A673 (cell line): ENCODE results near the gene GNGT2. TPM values are rescaled to one million over a fixed set of nuclear protein-coding genes. Genes with fewer than 3 reads are reported as not detected.

ENCODE experiments used
- BruUV-seq: library from RNA; stranded (reverse); fragments of 400-500 nt; replicated peaks from 2 replicates; lab custom pipeline; 2021; lab: Mats Ljungman, UMichigan
- CTCF ChIA-PET: fragments of 300-600 bp; sonication (Branson Sonifier 250); formaldehyde crosslinking; loops from one replicate; lab custom pipeline; 2022; ENCODE audit warnings: antibody characterized with exemption; lab: Charles Lee
- POLR2A ChIA-PET: fragments of 300-600 bp; sonication (Branson Sonifier 250); formaldehyde crosslinking; loops from one replicate; lab custom pipeline; 2022; ENCODE audit warnings: antibody characterized with exemption; ENCODE audit not compliant: low non-redundant PET; lab: Charles Lee
- DNase-seq: peaks from one replicate; pipeline ENCODE4 v3.0.0-alpha.2; 2015; ENCODE audit warnings: low spot score
- H3K27ac ChIP-seq: fragments of 200-600 bp; sonication (generic); 2 replicates; pipeline ENCODE4 v1.5.1; 2016; ENCODE audit warnings: mixed run types, low read depth, mild to moderate bottlenecking, mixed read lengths, antibody characterized with exemption, low read length; ENCODE audit not compliant: poor library complexity, severe bottlenecking
- H3K27me3 ChIP-seq: fragments of 200-600 bp; sonication (generic); replicated peaks from 2 replicates; pipeline ENCODE4 v1.6.1; 2017; ENCODE audit warnings: mixed run types, low read depth, mild to moderate bottlenecking, mixed read lengths, antibody characterized with exemption, low read length; ENCODE audit not compliant: insufficient read depth, poor library complexity
- H3K36me3 ChIP-seq: fragments of 200-600 bp; sonication (generic); 2 replicates; pipeline ENCODE4 v1.6.1; 2016; ENCODE audit warnings: mixed run types, mild to moderate bottlenecking, mixed read lengths, antibody characterized with exemption, low read length; ENCODE audit not compliant: insufficient read depth, poor library complexity, severe bottlenecking
- H3K4me1 ChIP-seq: fragments of 200-600 bp; sonication (generic); 2 replicates; pipeline ENCODE4 v1.6.1; 2017; ENCODE audit warnings: mixed run types, mild to moderate bottlenecking, mixed read lengths, antibody characterized with exemption, low read length; ENCODE audit not compliant: insufficient read depth, poor library complexity, severe bottlenecking
- H3K4me3 ChIP-seq: fragments of 200-600 bp; sonication (generic); 2 replicates; pipeline ENCODE4 v1.5.1; 2016; ENCODE audit warnings: low read depth, mixed run types, mild to moderate bottlenecking, mixed read lengths, low read length; ENCODE audit not compliant: poor library complexity, severe bottlenecking
- H3K9me3 ChIP-seq: fragments of 200-600 bp; sonication (generic); 2 replicates; pipeline ENCODE4 v1.6.1; 2016; ENCODE audit warnings: mixed run types, low read depth, mild to moderate bottlenecking, mixed read lengths, antibody characterized with exemption, low read length; ENCODE audit not compliant: poor library complexity, severe bottlenecking
- EZH2 ChIP-seq: fragments of 200-600 bp; sonication (generic); IDR thresholded peaks from 2 replicates; pipeline ENCODE4 v1.6.1; 2017; ENCODE audit warnings: borderline replicate concordance, low read depth, mild to moderate bottlenecking, mixed read lengths, antibody characterized with exemption, low read length; ENCODE audit not compliant: poor library complexity, severe bottlenecking
- intact Hi-C: fragments of 100-400 bp; cut with micrococcal nuclease; formaldehyde crosslinking; loops from one replicate; pipeline ENCODE4 v1.10.0; 2022; ENCODE audit not compliant: unreplicated experiment
- total RNA-seq: library from RNA; stranded (reverse); gene quantifications from 2 replicates; pipeline ENCODE4 v1.2.3, GENCODE V29; 2021
- TF ChIP-seq, protein P1 (sequence below): fragments of 300-800, 200-600 bp; sonication (generic); conservative IDR thresholded peaks from 2 replicates; pipeline ENCODE4 v1.5.1; 2017; ENCODE audit warnings: low read depth, mild to moderate bottlenecking, antibody characterized with exemption, low read length, moderate library complexity, mixed read lengths

The GNGT2 gene
- total RNA-seq, 1 experiment from 2014 or later: 9.6 TPM

DNA sequence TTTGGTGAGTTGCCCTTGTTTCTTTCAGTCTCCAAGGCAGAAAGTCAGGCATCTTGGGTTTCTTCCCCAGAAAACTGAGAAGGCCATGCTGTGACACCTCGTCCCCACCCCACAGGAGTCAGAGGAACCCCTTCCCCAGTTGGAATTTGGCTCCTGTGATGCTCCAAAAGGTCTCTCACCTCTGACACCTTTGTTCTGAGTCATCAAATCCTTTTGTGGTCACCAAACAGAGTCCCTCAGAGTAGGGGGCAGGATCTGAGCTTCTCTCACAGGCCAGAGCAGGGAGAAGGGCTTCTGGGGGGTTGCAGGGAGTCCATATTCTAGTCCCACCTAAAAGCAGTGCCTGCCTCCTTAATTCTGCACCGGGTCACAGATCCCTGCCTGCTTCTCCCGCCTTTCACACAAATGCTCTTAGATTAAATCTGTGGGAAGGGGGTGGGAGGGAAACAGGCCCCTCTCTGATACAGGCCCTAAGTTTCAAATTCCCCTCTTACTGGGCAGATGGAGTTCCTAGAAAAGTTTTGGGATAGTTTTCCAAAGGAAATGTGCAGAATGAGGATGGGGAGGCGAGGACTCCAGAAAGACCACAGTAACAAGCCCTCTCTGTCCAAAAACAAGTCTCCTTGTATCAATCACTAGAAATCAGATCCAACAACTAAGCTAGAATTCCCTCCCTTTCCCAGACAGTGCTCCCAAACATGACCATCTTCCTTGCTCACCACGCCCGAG, 18.9 kb upstream of the GNGT2 start:
- H3K4me1 ChIP-seq: peaks cover 22% of the 10 kb centered on the region
- no peaks in the 10 kb centered on the region for H3K27me3 ChIP-seq
- DNase-seq: no peak
- peaks cover 13% of the 10 kb centered on the region for H3K36me3 ChIP-seq
- ChIA-PET CTCF (no interaction called here), POLR2A (no interaction called here)
- TF ChIP-seq, protein P1, sequence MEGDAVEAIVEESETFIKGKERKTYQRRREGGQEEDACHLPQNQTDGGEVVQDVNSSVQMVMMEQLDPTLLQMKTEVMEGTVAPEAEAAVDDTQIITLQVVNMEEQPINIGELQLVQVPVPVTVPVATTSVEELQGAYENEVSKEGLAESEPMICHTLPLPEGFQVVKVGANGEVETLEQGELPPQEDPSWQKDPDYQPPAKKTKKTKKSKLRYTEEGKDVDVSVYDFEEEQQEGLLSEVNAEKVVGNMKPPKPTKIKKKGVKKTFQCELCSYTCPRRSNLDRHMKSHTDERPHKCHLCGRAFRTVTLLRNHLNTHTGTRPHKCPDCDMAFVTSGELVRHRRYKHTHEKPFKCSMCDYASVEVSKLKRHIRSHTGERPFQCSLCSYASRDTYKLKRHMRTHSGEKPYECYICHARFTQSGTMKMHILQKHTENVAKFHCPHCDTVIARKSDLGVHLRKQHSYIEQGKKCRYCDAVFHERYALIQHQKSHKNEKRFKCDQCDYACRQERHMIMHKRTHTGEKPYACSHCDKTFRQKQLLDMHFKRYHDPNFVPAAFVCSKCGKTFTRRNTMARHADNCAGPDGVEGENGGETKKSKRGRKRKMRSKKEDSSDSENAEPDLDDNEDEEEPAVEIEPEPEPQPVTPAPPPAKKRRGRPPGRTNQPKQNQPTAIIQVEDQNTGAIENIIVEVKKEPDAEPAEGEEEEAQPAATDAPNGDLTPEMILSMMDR: no peak
- TF ChIP-seq EZH2: no peak
- TSS peak; percentile 48 for BruUV-seq
- no peaks in the 10 kb centered on the region for H3K9me3 ChIP-seq
- H3K4me3 ChIP-seq: peak overlapping the region; percentile 76
- intact Hi-C loops: loop anchor here (5.0 to 10.0 kb wide), 3 partner anchors 37 to 554 kb away; no protein-coding TSS in a partner anchor
- peak overlapping the region; percentile 86 for H3K27ac ChIP-seq

DNA sequence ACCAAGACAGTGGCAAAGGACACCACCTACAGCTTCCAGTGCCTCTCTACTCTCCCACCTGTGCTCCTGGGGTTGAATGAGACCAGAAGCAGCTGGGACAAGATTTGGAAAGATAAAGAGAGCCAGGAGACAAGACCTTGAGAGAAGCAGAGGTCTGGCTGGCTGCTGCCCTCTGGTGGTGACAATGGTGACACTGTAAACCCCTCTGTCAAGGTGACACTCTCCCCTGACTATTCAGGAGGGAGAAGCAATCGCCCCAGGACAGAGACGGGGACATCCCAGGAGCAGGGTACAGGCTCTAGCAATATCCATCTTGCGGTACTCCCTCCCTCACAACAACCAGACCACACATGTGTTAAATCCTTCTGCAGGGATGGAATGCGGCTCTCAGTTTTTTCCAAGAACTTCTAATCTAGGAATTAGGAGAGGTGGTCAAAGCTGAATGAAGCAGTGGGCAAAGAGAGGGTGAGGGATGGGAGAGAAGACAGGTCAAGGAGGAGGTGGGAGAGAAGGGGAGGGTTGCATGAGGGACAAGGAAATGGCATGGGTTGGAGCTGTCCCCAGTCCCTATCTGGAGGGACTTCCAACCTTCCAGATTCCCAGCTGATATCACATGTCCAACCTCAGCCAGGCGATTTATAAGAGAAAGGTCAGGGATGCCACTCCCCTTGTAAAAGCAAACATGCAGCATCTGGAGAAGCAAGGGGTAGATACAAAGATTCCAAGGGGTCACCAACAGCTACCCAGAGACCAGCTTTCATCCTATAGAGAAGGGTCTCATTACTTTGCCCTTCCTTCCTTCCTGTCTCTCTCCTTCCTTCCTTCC, 17.3 kb upstream of the GNGT2 start:
- intact Hi-C loops: loop anchor here (2.0 to 10.0 kb wide), 4 partner anchors 35 to 553 kb away; no protein-coding TSS in a partner anchor
- peaks cover 29% of the 10 kb centered on the region for H3K36me3 ChIP-seq
- peaks cover 22% of the 10 kb centered on the region for H3K4me1 ChIP-seq
- TSS peak; percentile 3 for BruUV-seq
- no peak for TF ChIP-seq EZH2
- TF ChIP-seq, protein P1: peak; percentile 92
- H3K9me3 ChIP-seq: no peaks in the 10 kb centered on the region
- POLR2A ChIA-PET: interaction anchor here (0.5 kb wide), 2 partner anchors 228 to 355 kb away, joined by 3 read pairs; no protein-coding TSS in a partner anchor
- peak overlapping the region; percentile 86 for H3K27ac ChIP-seq
- no peaks in the 10 kb centered on the region for H3K27me3 ChIP-seq
- DNase-seq: peak; percentile 88
- H3K4me3 ChIP-seq: peak overlapping the region; percentile 11
- CTCF ChIA-PET: interaction anchor here (0.6 to 1.6 kb wide), 7 partner anchors 19 to 556 kb away, joined by 3 to 4 read pairs (median 3); no protein-coding TSS in a partner anchor

DNA sequence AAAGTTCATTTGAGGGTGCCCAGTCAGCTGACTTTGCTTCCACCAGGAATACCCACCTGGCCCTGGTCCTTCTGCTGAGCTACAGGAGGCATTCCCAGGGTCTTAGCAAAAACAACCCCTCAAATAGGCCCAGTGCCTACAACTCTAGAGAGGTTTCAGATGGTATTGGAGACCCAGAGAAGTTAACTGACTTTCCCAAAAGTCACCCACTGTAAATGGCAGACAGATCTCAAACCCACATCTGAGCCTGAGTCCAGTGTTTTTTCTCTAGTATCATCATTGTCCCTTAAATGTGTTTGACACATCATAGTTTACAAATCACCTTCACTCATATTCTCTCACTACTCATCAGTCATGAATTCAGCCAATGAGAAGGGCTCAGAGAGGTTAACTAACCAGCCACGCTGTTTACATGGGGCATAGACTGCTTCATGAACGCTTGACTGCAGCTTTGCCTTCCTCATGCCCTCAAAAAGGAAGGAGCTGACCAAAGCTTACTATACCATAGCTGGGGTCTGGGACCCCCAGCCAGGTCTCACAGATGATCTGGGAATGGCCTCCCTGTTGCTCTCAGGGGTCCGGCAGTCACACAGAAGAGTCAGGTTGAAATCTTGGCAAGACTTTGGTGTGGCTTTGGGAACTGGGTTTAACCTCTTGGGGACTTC, 16.5 kb upstream of the GNGT2 start:
- no peaks in the 10 kb centered on the region for H3K27me3 ChIP-seq
- intact Hi-C loops: loop anchor here (2.0 to 10.0 kb wide), 4 partner anchors 35 to 552 kb away; no protein-coding TSS in a partner anchor
- ChIA-PET POLR2A (no interaction called here), CTCF (interaction anchor here (0.6 to 1.6 kb wide), 6 partner anchors 47 to 1004 kb away, joined by 3 to 6 read pairs (median 4); no protein-coding TSS in a partner anchor)
- DNase-seq: no peak
- H3K4me1 ChIP-seq: peaks cover 22% of the 10 kb centered on the region
- no peaks in the 10 kb centered on the region for H3K9me3 ChIP-seq
- H3K36me3 ChIP-seq: peaks cover 31% of the 10 kb centered on the region
- H3K27ac ChIP-seq: peak overlapping the region; percentile 86
- BruUV-seq: no TSS peak
- no peak for TF ChIP-seq EZH2
- TF ChIP-seq, protein P1: no peak
- no peak overlapping the region for H3K4me3 ChIP-seq
